Uterus (tissue), 2 donors: ENCODE data around the gene DENND2A.
"Not testable (repeated sequence)": the region's sequence is repeated elsewhere in the genome, so short reads cannot be mapped to it uniquely, and the experiment has no call there.

ENCODE experiments used
- CTCF ChIP-seq, 4 experiments: fragments of 200-600 bp in 2 of 4; fragments of 450-650 bp in 2 of 4; sonication (generic) in 2 of 4; IDR thresholded peaks; one replicate each; pipeline ENCODE4 v1.5.1; 2016 to 2019; ENCODE audit warnings: antibody characterized with exemption in 4 of 4, mild to moderate bottlenecking in 2 of 4, moderate library complexity in 1 of 4
- POLR2A ChIP-seq, 2 donors: fragments of 450-650 bp; IDR thresholded peaks; one replicate each; pipeline ENCODE4 v1.6.1; 2016; ENCODE audit warnings: antibody characterized with exemption in 2 of 2, mild to moderate bottlenecking in 1 of 2, moderate library complexity in 1 of 2

- not testable (repeated sequence) for TF ChIP-seq CTCF, POLR2A (IDR thresholded peaks at IDR 0.05)
Measured at GRCh38 chr7:140553236-140553635, 87.4 kb downstream of the DENND2A start.
